ENCODE results near the gene CLIC4. TPM values are rescaled to one million over a fixed set of nuclear protein-coding genes. Genes with fewer than 3 reads are reported as not detected.
A peak's percentile ranks its signal among the peaks of the same experiment; 100 is the strongest.
"Not testable (repeated sequence)": the region's sequence is repeated elsewhere in the genome, so short reads cannot be mapped to it uniquely, and the experiment has no call there.

CLIC4 gene
- total RNA-seq, 1 donor from 2014 or later, result 200 TPM

DNA sequence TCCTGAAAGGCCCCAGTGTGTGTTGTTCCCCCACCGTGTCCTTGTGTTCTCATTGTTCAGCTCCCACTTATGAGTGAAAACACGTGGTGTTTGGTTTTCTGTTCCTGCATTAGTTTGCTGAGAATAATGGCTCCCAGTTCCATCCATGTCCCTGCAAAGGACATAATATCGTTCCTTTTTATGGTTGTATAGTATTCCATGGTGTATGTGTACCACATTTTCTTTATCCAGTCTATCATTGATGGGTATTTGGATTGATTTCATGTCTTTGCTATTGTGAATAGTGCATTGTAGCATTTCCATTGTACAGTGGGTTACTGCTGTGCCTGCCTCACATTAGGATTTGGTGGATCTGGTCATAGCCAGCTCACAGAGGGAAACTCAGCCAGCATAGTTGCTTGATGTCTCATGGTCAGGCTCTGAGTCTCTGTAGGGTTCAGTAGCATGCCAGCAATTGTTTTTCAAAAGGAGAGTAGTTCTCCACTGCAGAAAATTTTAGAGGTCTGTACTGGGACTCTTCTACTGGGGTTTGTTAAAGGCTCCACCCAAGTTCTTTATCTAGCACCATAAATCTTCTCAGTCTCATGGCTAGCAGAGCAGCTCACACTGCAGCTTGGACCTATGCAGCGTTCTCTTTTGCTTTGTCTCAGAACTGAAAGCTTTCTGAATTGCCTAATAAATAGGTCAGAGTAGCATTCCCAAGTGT is 143.9 kb downstream of the CLIC4 start:
- no peaks in the 10 kb centered on the region for H3K9me3 ChIP-seq
- DNase-seq (no peak), ATAC-seq (no peak)
- no peaks in the 10 kb centered on the region for H3K36me3 ChIP-seq
- H3K4me1 ChIP-seq, result no peaks in the 10 kb centered on the region
- TF ChIP-seq, protein P1, sequence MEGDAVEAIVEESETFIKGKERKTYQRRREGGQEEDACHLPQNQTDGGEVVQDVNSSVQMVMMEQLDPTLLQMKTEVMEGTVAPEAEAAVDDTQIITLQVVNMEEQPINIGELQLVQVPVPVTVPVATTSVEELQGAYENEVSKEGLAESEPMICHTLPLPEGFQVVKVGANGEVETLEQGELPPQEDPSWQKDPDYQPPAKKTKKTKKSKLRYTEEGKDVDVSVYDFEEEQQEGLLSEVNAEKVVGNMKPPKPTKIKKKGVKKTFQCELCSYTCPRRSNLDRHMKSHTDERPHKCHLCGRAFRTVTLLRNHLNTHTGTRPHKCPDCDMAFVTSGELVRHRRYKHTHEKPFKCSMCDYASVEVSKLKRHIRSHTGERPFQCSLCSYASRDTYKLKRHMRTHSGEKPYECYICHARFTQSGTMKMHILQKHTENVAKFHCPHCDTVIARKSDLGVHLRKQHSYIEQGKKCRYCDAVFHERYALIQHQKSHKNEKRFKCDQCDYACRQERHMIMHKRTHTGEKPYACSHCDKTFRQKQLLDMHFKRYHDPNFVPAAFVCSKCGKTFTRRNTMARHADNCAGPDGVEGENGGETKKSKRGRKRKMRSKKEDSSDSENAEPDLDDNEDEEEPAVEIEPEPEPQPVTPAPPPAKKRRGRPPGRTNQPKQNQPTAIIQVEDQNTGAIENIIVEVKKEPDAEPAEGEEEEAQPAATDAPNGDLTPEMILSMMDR (IDR thresholded peaks at IDR 0.05), result no peak
- intact Hi-C loops (cut with DNase I), result no loop called here
- H3K27me3 ChIP-seq, result no peaks in the 10 kb centered on the region
- no peak overlapping the region for H3K27ac ChIP-seq
- H3K4me3 ChIP-seq, result no peak overlapping the region

DNA sequence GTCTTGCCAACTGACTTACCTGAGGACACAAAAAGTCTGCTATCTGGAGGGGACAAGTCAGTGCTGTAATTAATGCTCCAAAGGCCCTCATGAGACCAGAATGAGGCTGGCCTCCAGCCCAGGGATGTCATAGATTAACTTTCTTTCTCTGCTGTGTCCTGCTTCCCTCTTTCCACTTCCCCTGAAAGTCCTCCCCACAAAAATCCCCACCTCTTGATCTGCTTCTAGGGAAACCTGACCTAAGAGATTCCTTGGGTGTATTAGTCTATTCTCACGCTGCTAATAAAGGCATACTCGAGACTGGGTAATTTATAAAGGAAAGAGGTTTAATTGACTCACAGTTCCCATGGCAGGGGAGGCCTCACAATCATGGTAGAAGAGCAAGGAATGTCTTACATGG is 145.6 kb downstream of the CLIC4 start:
- H3K4me3 ChIP-seq, result no peak overlapping the region
- no peak for DNase-seq

DNA sequence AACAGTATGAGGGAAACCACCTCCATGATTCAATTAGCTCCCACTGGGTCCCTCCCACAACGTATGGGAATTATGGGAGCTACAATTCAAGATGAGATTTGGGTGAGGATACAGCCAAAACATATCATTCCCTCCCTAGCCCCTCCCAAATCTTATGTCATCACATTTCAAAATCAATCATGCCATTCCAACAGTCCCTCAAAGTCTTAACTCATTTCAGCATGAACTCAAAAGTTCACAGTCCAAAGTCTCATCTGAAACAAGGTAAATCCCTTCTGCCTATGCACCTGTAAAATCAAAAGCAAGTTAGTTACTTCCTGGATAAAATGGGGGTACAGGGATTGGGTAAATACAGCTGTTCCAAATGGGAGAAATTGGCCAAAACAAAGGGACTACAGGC is 146.1 kb downstream of the CLIC4 start:
- ATAC-seq; H3K9me3 ChIP-seq; intact Hi-C loops (cut with DNase I); H3K4me3 ChIP-seq; DNase-seq; H3K4me1 ChIP-seq; H3K27me3 ChIP-seq; H3K27ac ChIP-seq; H3K36me3 ChIP-seq: not testable (repeated sequence)

More for the DNA sequence above, 145.6 kb downstream of the CLIC4 start:
- TF ChIP-seq, protein P1 (IDR thresholded peaks at IDR 0.05), result no peak
- intact Hi-C loops (cut with DNase I), result no loop called here
- Histone ChIP-seq H3K36me3 (no peaks in the 10 kb centered on the region), H3K27me3 (no peaks in the 10 kb centered on the region), H3K4me1 (no peaks in the 10 kb centered on the region), H3K9me3 (no peaks in the 10 kb centered on the region), H3K27ac (no peak overlapping the region)
- ATAC-seq, result no peak

DNA sequence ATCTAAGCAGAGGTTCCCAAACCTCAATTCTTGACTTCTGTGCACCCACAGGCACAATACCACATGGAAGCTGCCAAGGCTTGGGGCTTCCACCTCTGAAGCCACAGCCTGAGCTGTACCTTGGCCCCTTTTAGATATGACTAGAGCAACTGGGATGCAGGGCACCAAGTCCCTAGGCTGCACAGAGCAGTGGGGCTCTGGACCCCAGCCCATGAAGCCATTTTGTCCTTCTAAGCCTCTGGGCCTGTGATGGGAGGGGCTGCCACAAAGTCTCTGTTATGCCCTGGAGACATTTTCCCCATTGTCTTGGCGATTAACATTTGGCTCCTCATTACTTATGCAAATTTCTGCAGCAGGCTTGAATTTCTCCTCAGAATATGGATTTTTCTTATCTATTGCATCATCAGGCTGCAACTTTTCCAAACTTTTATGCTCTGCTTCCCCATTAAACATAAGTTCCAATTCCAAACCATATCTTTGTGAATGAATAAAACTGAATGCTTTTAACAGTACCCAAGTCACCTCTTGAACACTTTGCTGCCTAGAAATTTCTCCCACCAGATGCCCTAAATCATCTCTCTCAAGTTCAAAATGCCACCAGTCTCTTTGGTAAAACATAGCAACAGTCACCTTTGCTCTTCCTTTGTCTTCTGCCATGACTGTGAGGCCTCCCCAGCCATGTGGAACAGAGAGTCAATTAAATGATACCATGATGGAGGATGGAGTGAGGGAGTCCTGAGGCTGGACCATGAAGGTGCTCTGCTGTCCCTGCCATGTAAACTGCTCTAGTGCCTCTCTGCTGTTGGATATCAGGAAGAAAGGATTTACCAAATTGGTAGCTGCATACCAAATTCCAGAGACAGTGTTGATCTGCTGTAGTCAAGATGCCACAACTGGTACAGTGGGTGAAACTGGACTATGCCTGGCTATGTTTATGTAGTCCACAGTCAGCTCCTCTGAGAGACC is 147.2 kb downstream of the CLIC4 start:
- DNase-seq, result no peak

DNA sequence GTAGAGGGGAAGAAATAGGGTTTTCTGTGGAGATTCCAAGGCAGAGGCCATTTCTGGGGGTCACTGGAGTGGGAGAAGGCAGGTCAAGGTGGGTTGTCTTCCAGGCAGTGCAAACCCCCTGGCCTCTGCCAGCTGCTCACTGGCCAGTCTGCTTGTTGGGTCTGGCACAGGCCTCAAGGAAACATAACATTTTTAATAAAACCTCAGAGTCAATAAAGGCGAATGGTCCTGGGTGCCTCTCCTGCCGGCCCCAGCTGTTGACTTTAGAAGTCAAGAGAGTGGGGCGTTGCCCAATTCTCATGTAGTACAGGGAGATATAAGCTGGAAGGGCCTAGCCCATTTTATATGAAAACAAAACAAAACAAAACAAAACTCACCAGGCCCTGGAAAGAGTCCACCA is 148.2 kb downstream of the CLIC4 start:
- no peaks in the 10 kb centered on the region for H3K27me3 ChIP-seq
- peak; percentile 61 for DNase-seq
- H3K9me3 ChIP-seq, result no peaks in the 10 kb centered on the region
- H3K4me3 ChIP-seq, result no peak overlapping the region
- intact Hi-C loops (cut with DNase I), result no loop called here
- TF ChIP-seq, protein P1 (IDR thresholded peaks at IDR 0.05), result no peak
- no peaks in the 10 kb centered on the region for H3K36me3 ChIP-seq
- ATAC-seq, result peak; percentile 68
- H3K4me1 ChIP-seq, result no peaks in the 10 kb centered on the region
- H3K27ac ChIP-seq, result no peak overlapping the region

More for the DNA sequence above, 147.2 kb downstream of the CLIC4 start:
- TF ChIP-seq, protein P1 (IDR thresholded peaks at IDR 0.05), result no peak
- ATAC-seq, result no peak
- H3K27ac ChIP-seq, result no peak overlapping the region
- H3K36me3 ChIP-seq, result no peaks in the 10 kb centered on the region
- H3K4me3 ChIP-seq, result no peak overlapping the region
- H3K27me3 ChIP-seq, result no peaks in the 10 kb centered on the region
- no peaks in the 10 kb centered on the region for H3K4me1 ChIP-seq
- H3K9me3 ChIP-seq, result no peaks in the 10 kb centered on the region
- intact Hi-C loops (cut with DNase I), result no loop called here

Other genes starting within 250 kb of the CLIC4 start
- 11.3 TPM for gene RCAN3, start 242.6 kb upstream of the CLIC4 start, total RNA-seq
- 10.7 TPM for gene NCMAP, start 189.4 kb upstream of the CLIC4 start, total RNA-seq
- gene SRRM1, start 102.1 kb upstream of the CLIC4 start, total RNA-seq, result 113 TPM
- gene RUNX3, start 184.8 kb downstream of the CLIC4 start, total RNA-seq, result 13.1 TPM